SK-N-SH (cell line): ENCODE measurements around the gene NCKAP5. TPM values are rescaled to one million over a fixed set of nuclear protein-coding genes. Genes with fewer than 3 reads are reported as not detected.

ENCODE experiments used
- CTCF ChIA-PET: fragments of 300-600, 350-600 bp; formaldehyde crosslinking; extraction: SDS; loops from one replicate; lab custom pipeline; 2021; lab: Yijun Ruan, JAX
- POLR2A ChIA-PET: fragments of 350-600 bp; sonication (Branson Sonifier 250); formaldehyde crosslinking; extraction: SDS; loops from one replicate; lab custom pipeline; 2020; ENCODE audit warnings: antibody characterized with exemption, inconsistent platforms; lab: Yijun Ruan, JAX
- DNase-seq: peaks from one replicate; pipeline ENCODE4 v3.0.0; 2012
- H2AFZ ChIP-seq: fragments of 200-600 bp; sonication (generic); 2 replicates; pipeline ENCODE4 v1.8.1; 2016; ENCODE audit warnings: antibody characterized with exemption, mild to moderate bottlenecking, low read depth
- H3F3A ChIP-seq: fragments of 200-600 bp; sonication (generic); replicated peaks from 2 replicates; pipeline ENCODE3; 2016; ENCODE audit warnings: antibody characterized with exemption, mild to moderate bottlenecking; ENCODE audit not compliant: insufficient read depth
- H3K27ac ChIP-seq, 2 experiments: fragments of 200-500 bp in 1 of 2; fragments of 200-600 bp in 1 of 2; sonication (Bioruptor generic) in 1 of 2; sonication (generic), shearing (Covaris generic) in 1 of 2; 2 replicates each; pipeline versions ENCODE4 v1.5.1 to v1.6.1; 2014 to 2016; ENCODE audit warnings: low read depth in 2 of 2, inconsistent platforms in 1 of 2, low read length in 1 of 2, mild to moderate bottlenecking in 1 of 2, mixed read lengths in 1 of 2
- H3K27me3 ChIP-seq: fragments of 200-600 bp; sonication (generic), shearing (Covaris generic); 2 replicates; pipeline ENCODE4 v1.6.1; 2016; ENCODE audit warnings: mixed run types; ENCODE audit not compliant: insufficient read depth
- H3K36me3 ChIP-seq, 2 experiments: fragments of 200-500 bp in 1 of 2; fragments of 200-600 bp in 1 of 2; sonication (Bioruptor generic) in 1 of 2; sonication (generic) in 1 of 2; replicated peaks in 1 of 2; 2 replicates each; pipeline versions ENCODE3 to v1.5.1; 2014 to 2016; ENCODE audit warnings: low read length in 1 of 2, mild to moderate bottlenecking in 1 of 2; ENCODE audit not compliant: insufficient read depth in 2 of 2, control insufficient read depth in 1 of 2
- H3K4me1 ChIP-seq, 2 experiments: fragments of 200-500 bp in 1 of 2; fragments of 200-600 bp in 1 of 2; sonication (Bioruptor generic) in 1 of 2; sonication (generic), shearing (Covaris generic) in 1 of 2; 2 replicates each; pipeline versions ENCODE4 v1.5.1 to v1.6.1; 2014 to 2016; ENCODE audit warnings: low read depth in 1 of 2, low read length in 1 of 2, mixed run types in 1 of 2; ENCODE audit not compliant: insufficient read depth in 2 of 2, control insufficient read depth in 1 of 2
- H3K4me2 ChIP-seq: fragments of 200-600 bp; sonication (generic), shearing (Covaris generic); 2 replicates; pipeline ENCODE4 v1.6.1; 2017; ENCODE audit warnings: mixed run types
- H3K4me3 ChIP-seq, 2 experiments: fragments of 200-500 bp in 1 of 2; fragments of 200-600 bp in 1 of 2; sonication (Bioruptor generic) in 1 of 2; sonication (generic), shearing (Covaris generic) in 1 of 2; 2 replicates each; pipeline versions ENCODE4 v1.5.1 to v1.8.1; 2014 to 2016; ENCODE audit warnings: low read depth in 2 of 2, inconsistent platforms in 1 of 2, low read length in 1 of 2, mild to moderate bottlenecking in 1 of 2, mixed read lengths in 1 of 2, moderate library complexity in 1 of 2
- H3K79me2 ChIP-seq: fragments of 200-600 bp; sonication (generic); 2 replicates; pipeline ENCODE4 v1.8.1; 2017; ENCODE audit warnings: mild to moderate bottlenecking; ENCODE audit not compliant: insufficient read depth
- H3K9ac ChIP-seq: fragments of 200-600 bp; sonication (generic); 2 replicates; pipeline ENCODE4 v1.6.1; 2017; ENCODE audit warnings: mixed run types
- H3K9me2 ChIP-seq: fragments of 200-600 bp; sonication (generic); 2 replicates; pipeline ENCODE4 v1.6.1; 2017; ENCODE audit warnings: mixed run types
- H3K9me3 ChIP-seq: fragments of 200-600 bp; sonication (generic); 2 replicates; pipeline ENCODE4 v1.6.1; 2017; ENCODE audit warnings: mixed run types, mild to moderate bottlenecking, moderate library complexity
- H4K20me1 ChIP-seq: fragments of 200-600 bp; sonication (generic); 2 replicates; pipeline ENCODE4 v1.6.1; 2017; ENCODE audit warnings: mild to moderate bottlenecking, mixed run types; ENCODE audit not compliant: insufficient read depth
- CTCF ChIP-seq: fragments of 200-600 bp; sonication (generic); IDR thresholded peaks from 2 replicates; pipeline ENCODE4 v1.6.1; 2017; ENCODE audit warnings: antibody characterized with exemption, mild to moderate bottlenecking, moderate library complexity
- ELF1 ChIP-seq: IDR thresholded peaks from 2 replicates; pipeline ENCODE4 v1.4.0; 2012
- EP300 ChIP-seq, 2 experiments: IDR thresholded peaks; 2 replicates each; pipeline versions ENCODE4 v1.4.0 to v1.6.1; 2012; ENCODE audit warnings: borderline replicate concordance in 1 of 2, low read depth in 1 of 2, low read length in 1 of 2
- FOXJ3 ChIP-seq: sonication (generic); formaldehyde crosslinking; IDR thresholded peaks from 2 replicates; pipeline ENCODE4 v1.5.1; 2020; ENCODE audit warnings: mild to moderate bottlenecking, missing genetic modification reagents
- MXI1 ChIP-seq: IDR thresholded peaks from 2 replicates; pipeline ENCODE4 v1.6.1; 2012; ENCODE audit warnings: mild to moderate bottlenecking, low read depth, low read length, improper control_type of control experiment
- USF2 ChIP-seq: fragments of 150-350 bp; IDR thresholded peaks from 2 replicates; pipeline ENCODE4 v1.6.1; 2017; ENCODE audit warnings: antibody characterized with exemption, low read length, low read depth, borderline replicate concordance
- ZBTB33 ChIP-seq: IDR thresholded peaks from 2 replicates; pipeline ENCODE4 v1.4.0; 2012; ENCODE audit warnings: low read depth, borderline replicate concordance
- WGBS: methylation state at CpG from one replicate; pipeline ENCODE4 v1.1.6; 2017; ENCODE audit warnings: low lambda C conversion rate; 5-methylcytosine and 5-hydroxymethylcytosine counted together
- polyA plus RNA-seq, 3 experiments: library from polyadenylated mRNA; depleted of rRNA; stranded (reverse); fragments of >200 nt; gene quantifications; 2 replicates each; pipeline ENCODE4 v1.2.3, GENCODE V29; 2012

The NCKAP5 gene
- polyA plus RNA-seq, 1 of the 3 experiments (the other 2 are of a cell fraction), result 0.02 TPM

GRCh38 chr2:133266041-133266925 is 302.0 kb downstream of the NCKAP5 start:
- ChIA-PET CTCF (interaction anchor here (1.1 to 1.4 kb wide), 2 partner anchors 295 to 514 kb away, joined by 3 to 6 read pairs; no protein-coding TSS in a partner anchor), POLR2A (no interaction called here)
- Histone ChIP-seq H3K9me2 (no peaks in the 10 kb centered on the region), H3K27me3 (no peaks in the 10 kb centered on the region), H3K9me3 (no peaks in the 10 kb centered on the region), H3K79me2 (no peaks in the 10 kb centered on the region), H3K4me3 (peak overlapping the region; percentile 44 to 51; a peak in 3 of 4 replicates), H3K4me1 (peaks cover 0 to 14% of the 10 kb centered on the region in 2 experiments; a peak in 2 of 4 replicates), H4K20me1 (no peaks in the 10 kb centered on the region), H3F3A (no peaks in the 10 kb centered on the region), H3K27ac (no peak overlapping the region), H3K36me3 (no peaks in the 10 kb centered on the region), H3K4me2 (peak overlapping the region; percentile 74; the same call in 1 of the 2 replicates), H2AFZ (0 out of 2 replicates have a peak overlapping the region, but pooled peaks have one; percentile 35), H3K9ac (no peak overlapping the region)
- no peak for TF ChIP-seq USF2
- TF ChIP-seq ELF1, result no peak
- no peak; the same call in 1 of the 2 replicates for TF ChIP-seq CTCF
- no peak for TF ChIP-seq EP300 (IDR thresholded peaks at IDR 0.05; ENCODE audit: borderline replicate concordance in 1 of 2, low read depth in 1 of 2, low read length in 1 of 2)
- TF ChIP-seq FOXJ3, result no peak
- no peak for TF ChIP-seq MXI1
- DNase-seq, result peak; percentile 70
- WGBS, result 45% methylated on average over 18 of the region's 68 CpGs

- peaks cover 0 to 14% of the 10 kb centered on the region in 2 experiments; a peak in 2 of 4 replicates for H3K4me1 ChIP-seq
- H3K9ac ChIP-seq, result no peak overlapping the region
- H3K27me3 ChIP-seq, result no peaks in the 10 kb centered on the region
- H2AFZ ChIP-seq, result no peak overlapping the region
- H3K9me2 ChIP-seq, result no peaks in the 10 kb centered on the region
- no peak overlapping the region for H3K4me2 ChIP-seq
- no peak overlapping the region for H3K27ac ChIP-seq
- peak; percentile 29 for DNase-seq
- CTCF ChIA-PET, result interaction anchor here (1.1 kb wide), 1 partner anchor 296 kb away, joined by 3 read pairs; no protein-coding TSS in a partner anchor
- no peak for TF ChIP-seq ZBTB33
- no peaks in the 10 kb centered on the region for H3F3A ChIP-seq
- no peaks in the 10 kb centered on the region for H4K20me1 ChIP-seq
- 78% methylated on average over 12 of the region's 19 CpGs for WGBS
- H3K4me3 ChIP-seq, result no peak overlapping the region
- POLR2A ChIA-PET, result no interaction called here
- no peaks in the 10 kb centered on the region for H3K79me2 ChIP-seq
- H3K36me3 ChIP-seq, result no peaks in the 10 kb centered on the region
- no peaks in the 10 kb centered on the region for H3K9me3 ChIP-seq
These were observed 302.8 kb downstream of the NCKAP5 start for GRCh38 chr2:133265432-133265949.
